Lung (tissue), 12 donors: Measurements from ENCODE around the gene RPL13. TPM values are rescaled to one million over a fixed set of nuclear protein-coding genes. Genes with fewer than 3 reads are reported as not detected.

Source experiments
- ATAC-seq: fragments of 200-7000 bp; cut with Tn5 transposase; one replicate; pipeline ENCODE4 v1.9.1; 2020; ENCODE audit warnings: moderate number of reproducible peaks; ENCODE audit not compliant: insufficient read depth, low FRiP score
- DNase-seq, 3 donors: peaks; one replicate each; pipeline ENCODE4 v3.0.0-alpha.2; 2013 to 2017
- H3K27ac ChIP-seq, 2 donors: one replicate each; pipeline ENCODE4 v1.5.1; 2013; ENCODE audit warnings: mild to moderate bottlenecking in 2 of 2, moderate library complexity in 2 of 2, control low read depth in 1 of 2, inconsistent platforms in 1 of 2, low read depth in 1 of 2, low read length in 1 of 2
- H3K27me3 ChIP-seq, 3 donors: one replicate each; pipeline ENCODE4 v1.5.1; 2013; ENCODE audit warnings: low read length in 2 of 3; ENCODE audit not compliant: control insufficient read depth in 3 of 3, insufficient read depth in 3 of 3
- H3K36me3 ChIP-seq, 4 donors: one replicate each; pipeline ENCODE4 v1.5.1; 2013; ENCODE audit warnings: low read length in 4 of 4, mild to moderate bottlenecking in 1 of 4, moderate library complexity in 1 of 4; ENCODE audit not compliant: control insufficient read depth in 4 of 4, insufficient read depth in 4 of 4
- H3K4me1 ChIP-seq, 5 donors: one replicate each; pipeline ENCODE4 v1.5.1; 2013; ENCODE audit warnings: low read length in 5 of 5, mild to moderate bottlenecking in 2 of 5, moderate library complexity in 1 of 5; ENCODE audit not compliant: control insufficient read depth in 5 of 5, insufficient read depth in 5 of 5
- H3K4me3 ChIP-seq: one replicate; pipeline ENCODE4 v1.5.1; 2013; ENCODE audit warnings: mild to moderate bottlenecking, control low read depth, moderate library complexity
- H3K9ac ChIP-seq, 2 donors: one replicate each; pipeline ENCODE4 v1.5.1; 2013; ENCODE audit warnings: low read length in 2 of 2, control low read depth in 1 of 2; ENCODE audit not compliant: insufficient read depth in 1 of 2
- H3K9me3 ChIP-seq, 4 donors: one replicate each; pipeline ENCODE4 v1.5.1; 2013; ENCODE audit warnings: low read length in 3 of 4, mild to moderate bottlenecking in 1 of 4, moderate library complexity in 1 of 4; ENCODE audit not compliant: control insufficient read depth in 4 of 4, insufficient read depth in 3 of 4
- WGBS, 2 donors: extraction: QIAGEN DNeasy Blood & Tissue Kit; methylation state at CpG; one replicate each; pipeline ENCODE4 v1.1.7; 2013; 5-methylcytosine and 5-hydroxymethylcytosine counted together
- polyA plus RNA-seq, 2 donors: library from polyadenylated mRNA; stranded (reverse); fragments of 200-250 nt; gene quantifications; one replicate each; pipeline ENCODE4 v1.2.1, GENCODE V29; 2013
- total RNA-seq, 2 donors: library from RNA; depleted of rRNA in 1 of 2; stranded (reverse); fragments of >200 nt in 1 of 2; gene quantifications; one replicate each; pipeline ENCODE4 v1.2.1, GENCODE V29; 2014 to 2021
- TF ChIP-seq, protein P1 (sequence below): IDR thresholded peaks from 2 replicates; pipeline ENCODE4 v1.5.1; 2012; ENCODE audit warnings: mild to moderate bottlenecking; ENCODE audit errors: control extremely low read depth, extremely low read depth
- donor health status: control.
- donor health status: control.
- donor health status: Bipolar disorder and iron deficiency.
- donor health status: healthy.
- donor health status: DM: yes; HTN: yes; CAD: no.

The RPL13 gene
- total and polyA plus RNA-seq, 4 donors = 1,905 to 7,821 (median 4,043) TPM

DNA sequence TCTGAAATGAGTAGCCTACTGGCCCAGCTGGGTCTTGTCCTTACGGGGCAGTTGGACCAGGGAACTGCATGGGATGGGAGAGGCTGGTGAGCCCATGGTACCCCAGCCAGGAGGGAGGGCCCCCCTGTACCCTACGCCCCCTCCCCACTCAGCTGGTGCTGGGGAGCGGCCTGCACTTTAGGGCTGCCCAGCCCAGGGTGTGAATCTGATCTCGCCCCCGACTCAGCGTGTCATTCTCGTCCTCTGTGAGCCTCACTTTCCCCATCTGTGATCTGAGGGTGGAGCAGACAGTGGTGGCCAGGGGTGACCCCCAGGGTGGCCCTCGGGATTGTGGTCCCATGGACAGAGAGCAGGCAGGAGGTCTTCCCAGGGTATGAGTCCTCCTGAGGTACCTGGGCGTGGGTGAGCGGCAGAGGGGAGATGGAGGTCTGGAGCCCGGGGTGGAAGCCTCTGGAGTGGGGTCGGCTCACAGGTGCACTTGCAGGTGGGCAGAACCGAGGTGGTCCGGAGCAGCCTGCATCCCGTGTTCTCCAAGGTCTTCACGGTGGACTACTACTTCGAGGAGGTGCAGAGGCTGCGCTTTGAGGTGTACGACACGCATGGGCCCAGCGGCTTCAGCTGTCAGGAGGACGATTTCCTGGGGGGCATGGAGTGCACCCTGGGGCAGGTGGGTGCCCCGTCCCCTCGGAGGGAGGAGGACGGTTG lies 16.7 kb downstream of the RPL13 start:
- Histone ChIP-seq H3K9me3 (no peaks in the 10 kb centered on the region), H3K27ac (no peak overlapping the region), H3K9ac (no peak overlapping the region), H3K4me3 (no peak overlapping the region), H3K4me1 (peaks cover 0 to 14% (median 9%) of the 10 kb centered on the region in 5 donors), H3K27me3 (peaks cover 4 to 30% (median 5%) of the 10 kb centered on the region in 3 donors), H3K36me3 (no peaks in the 10 kb centered on the region)
- WGBS, 2 donors = 87 to 97% methylated on average over 24 to 25 of the region's 25 CpGs
- DNase-seq (no peak), ATAC-seq (no peak)
- TF ChIP-seq, protein P1, sequence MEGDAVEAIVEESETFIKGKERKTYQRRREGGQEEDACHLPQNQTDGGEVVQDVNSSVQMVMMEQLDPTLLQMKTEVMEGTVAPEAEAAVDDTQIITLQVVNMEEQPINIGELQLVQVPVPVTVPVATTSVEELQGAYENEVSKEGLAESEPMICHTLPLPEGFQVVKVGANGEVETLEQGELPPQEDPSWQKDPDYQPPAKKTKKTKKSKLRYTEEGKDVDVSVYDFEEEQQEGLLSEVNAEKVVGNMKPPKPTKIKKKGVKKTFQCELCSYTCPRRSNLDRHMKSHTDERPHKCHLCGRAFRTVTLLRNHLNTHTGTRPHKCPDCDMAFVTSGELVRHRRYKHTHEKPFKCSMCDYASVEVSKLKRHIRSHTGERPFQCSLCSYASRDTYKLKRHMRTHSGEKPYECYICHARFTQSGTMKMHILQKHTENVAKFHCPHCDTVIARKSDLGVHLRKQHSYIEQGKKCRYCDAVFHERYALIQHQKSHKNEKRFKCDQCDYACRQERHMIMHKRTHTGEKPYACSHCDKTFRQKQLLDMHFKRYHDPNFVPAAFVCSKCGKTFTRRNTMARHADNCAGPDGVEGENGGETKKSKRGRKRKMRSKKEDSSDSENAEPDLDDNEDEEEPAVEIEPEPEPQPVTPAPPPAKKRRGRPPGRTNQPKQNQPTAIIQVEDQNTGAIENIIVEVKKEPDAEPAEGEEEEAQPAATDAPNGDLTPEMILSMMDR = no peak

DNA sequence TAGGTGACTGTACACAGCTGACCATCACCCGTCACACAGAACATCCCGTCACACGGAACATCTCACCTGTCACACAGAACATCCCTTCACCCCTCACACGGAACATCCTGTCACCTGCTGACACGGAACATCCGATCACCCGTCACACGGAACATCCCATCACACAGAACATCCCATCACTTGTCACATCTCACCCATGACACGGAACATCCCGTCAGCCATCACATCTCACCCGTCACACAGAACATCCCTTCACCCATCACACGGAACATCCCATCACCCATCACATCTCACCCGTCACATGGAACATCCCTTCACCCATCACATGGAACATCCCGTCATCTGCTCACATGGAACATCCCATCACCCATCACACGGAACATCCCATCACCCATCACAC lies 18.9 kb downstream of the RPL13 start:
- peaks cover 0 to 11% (median 5%) of the 10 kb centered on the region in 5 donors for H3K4me1 ChIP-seq
- TF ChIP-seq, protein P1 = no peak
- WGBS, 2 donors = 90 to 94% methylated on average over 15 of the region's 15 CpGs

DNA sequence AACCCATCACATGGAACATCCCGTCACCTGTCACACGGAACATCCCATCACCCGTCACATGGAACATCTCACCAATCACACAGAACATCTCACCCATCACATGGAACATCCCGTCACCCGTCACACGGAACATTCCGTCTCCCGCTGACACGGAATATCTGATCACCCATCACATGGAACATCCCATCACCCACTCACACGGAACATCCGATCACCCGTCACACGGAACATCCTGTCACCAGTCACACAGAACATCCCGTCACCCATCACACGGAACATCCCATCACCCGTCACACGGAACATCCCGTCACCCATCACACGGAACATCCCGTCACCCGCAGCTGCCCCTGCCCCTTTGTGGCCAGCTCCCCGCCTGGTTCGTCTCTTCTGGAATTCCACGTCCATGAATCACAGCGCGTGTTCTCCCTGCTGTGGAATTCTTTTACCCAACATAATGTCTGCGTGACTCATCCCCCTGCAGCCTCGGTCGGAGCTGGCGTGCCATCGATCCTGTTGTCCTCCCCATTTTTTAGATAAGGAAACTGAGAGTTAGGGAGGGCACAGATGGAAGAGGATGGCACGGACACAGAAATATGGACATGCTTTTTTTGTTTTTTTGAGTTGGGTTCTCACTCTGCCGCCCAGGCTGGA lies 20.7 kb downstream of the RPL13 start:
- no peak overlapping the region for H3K27ac ChIP-seq
- DNase-seq = no peak
- H3K27me3 ChIP-seq = peaks cover 0 to 13% (median 0%) of the 10 kb centered on the region in 3 donors
- H3K36me3 ChIP-seq = no peaks in the 10 kb centered on the region
- H3K9ac ChIP-seq = no peak overlapping the region
- TF ChIP-seq, protein P1 = no peak
- 89 to 95% methylated on average over 33 of the region's 33 CpGs for WGBS, 2 donors
- ATAC-seq = no peak
- no peak overlapping the region for H3K4me3 ChIP-seq
- no peaks in the 10 kb centered on the region for H3K9me3 ChIP-seq
- H3K4me1 ChIP-seq = peaks cover 0 to 7% (median 0%) of the 10 kb centered on the region in 5 donors

More for the DNA sequence above, 18.9 kb downstream of the RPL13 start:
- H3K4me3 ChIP-seq = no peak overlapping the region
- no peaks in the 10 kb centered on the region for H3K36me3 ChIP-seq
- no peaks in the 10 kb centered on the region for H3K9me3 ChIP-seq
- DNase-seq (no peak), ATAC-seq (no peak)
- peaks cover 0 to 16% (median 4%) of the 10 kb centered on the region in 3 donors for H3K27me3 ChIP-seq
- no peak overlapping the region for H3K9ac ChIP-seq
- no peak overlapping the region for H3K27ac ChIP-seq
